Caco-2 (cell line): ENCODE results near the gene FLRT3. TPM values are rescaled to one million over a fixed set of nuclear protein-coding genes. Genes with fewer than 3 reads are reported as not detected.

Experiments used
- BruUV-seq: library from RNA; stranded (reverse); fragments of 400-500 nt; replicated peaks from 2 replicates; lab custom pipeline; 2021; lab: Mats Ljungman, UMichigan
- CTCF ChIA-PET: fragments of 300-600 bp; sonication (Branson Sonifier 250); formaldehyde crosslinking; loops from one replicate; lab custom pipeline; 2022; ENCODE audit warnings: antibody characterized with exemption; lab: Charles Lee
- POLR2A ChIA-PET: fragments of 300-600 bp; sonication (Branson Sonifier 250); formaldehyde crosslinking; loops from one replicate; lab custom pipeline; 2022; ENCODE audit warnings: antibody characterized with exemption; lab: Charles Lee
- DNase-seq, 2 experiments: peaks; one replicate each; pipeline versions ENCODE4 v3.0.0 to v3.0.0-alpha.2; 2020 to 2022
- H3K27me3 ChIP-seq: replicated peaks from 2 replicates; pipeline ENCODE4 v1.6.0; 2011; ENCODE audit warnings: low read length; ENCODE audit not compliant: control insufficient read depth, insufficient read depth
- H3K36me3 ChIP-seq: 2 replicates; pipeline ENCODE4 v1.5.1; 2011; ENCODE audit warnings: low read length; ENCODE audit not compliant: control insufficient read depth, insufficient read depth
- H3K4me1 ChIP-seq: fragments of 250-450 bp; sonication (Bioruptor Pico); 2 replicates; pipeline ENCODE4 v1.5.1; 2020; ENCODE audit warnings: mild to moderate bottlenecking
- H3K4me3 ChIP-seq: 2 replicates; pipeline ENCODE4 v1.5.1; 2011; ENCODE audit warnings: low read depth, mild to moderate bottlenecking, control low read depth, low read length
- H3K9me3 ChIP-seq: fragments of 250-450 bp; sonication (Bioruptor Pico); 2 replicates; pipeline ENCODE4 v1.5.1; 2020; ENCODE audit warnings: mild to moderate bottlenecking, moderate library complexity
- H3K27ac Mint-ChIP-seq: one replicate; pipeline ENCODE4 v1.8.0; 2022; ENCODE audit warnings: mixed read lengths; ENCODE audit not compliant: unreplicated experiment
- H3K27me3 Mint-ChIP-seq: one replicate; pipeline ENCODE4 v1.8.0; 2022; ENCODE audit warnings: mixed read lengths; ENCODE audit not compliant: insufficient read depth, unreplicated experiment
- H3K36me3 Mint-ChIP-seq: one replicate; pipeline ENCODE4 v1.8.0; 2022; ENCODE audit warnings: mild to moderate bottlenecking, mixed read lengths; ENCODE audit not compliant: insufficient read depth, unreplicated experiment
- H3K4me1 Mint-ChIP-seq: one replicate; pipeline ENCODE4 v1.8.0; 2022; ENCODE audit warnings: low read depth, mixed read lengths; ENCODE audit not compliant: unreplicated experiment
- H3K4me3 Mint-ChIP-seq: one replicate; pipeline ENCODE4 v1.8.0; 2022; ENCODE audit warnings: mild to moderate bottlenecking, moderate library complexity, mixed read lengths; ENCODE audit not compliant: unreplicated experiment
- H3K9me3 Mint-ChIP-seq: one replicate; pipeline ENCODE4 v1.8.0; 2022; ENCODE audit warnings: mixed read lengths; ENCODE audit not compliant: unreplicated experiment
- CTCF ChIP-seq, 2 experiments: fragments of 200-600 bp in 1 of 2; IDR thresholded peaks; 1 replicate in 1 of 2; 2 replicates in 1 of 2; pipeline versions ENCODE4 v1.5.1 to v1.8.0; 2011 to 2022; ENCODE audit warnings: antibody characterized with exemption in 1 of 2, control low read depth in 1 of 2, inconsistent platforms in 1 of 2, low read depth in 1 of 2, low read length in 1 of 2, mild to moderate bottlenecking in 1 of 2, moderate library complexity in 1 of 2; ENCODE audit not compliant: insufficient read depth in 1 of 2, severe bottlenecking in 1 of 2, unreplicated experiment in 1 of 2
- intact Hi-C: fragments of 100-400 bp; cut with micrococcal nuclease; formaldehyde crosslinking; loops from one replicate; pipeline ENCODE4 v1.10.0; 2022; ENCODE audit not compliant: unreplicated experiment
- total RNA-seq: library from RNA; stranded (reverse); gene quantifications from 2 replicates; pipeline ENCODE4 v1.2.3, GENCODE V29; 2022

Gene FLRT3
- total RNA-seq, 1 experiment from 2014 or later, result 107 TPM

GRCh38 chr20:14303651-14304050, 33.8 kb downstream of the FLRT3 start:
- Histone ChIP-seq H3K36me3 (no peaks in the 10 kb centered on the region), H3K27me3 (no peaks in the 10 kb centered on the region; the same call in 1 of the 2 replicates), H3K4me1 (no peaks in the 10 kb centered on the region), H3K9me3 (no peaks in the 10 kb centered on the region; the same call in 1 of the 2 replicates), H3K4me3 (no peak overlapping the region)
- Mint-ChIP-seq H3K4me1 (no peaks in the 10 kb centered on the region), H3K27me3 (no peaks in the 10 kb centered on the region), H3K27ac (no peak overlapping the region), H3K9me3 (no peaks in the 10 kb centered on the region), H3K36me3 (no peaks in the 10 kb centered on the region), H3K4me3 (no peak overlapping the region)
- POLR2A ChIA-PET, result no interaction called here
- CTCF ChIA-PET, result no interaction called here
- intact Hi-C loops, result no loop called here
- DNase-seq, result no peak
- TF ChIP-seq CTCF (IDR thresholded peaks at IDR 0.05; ENCODE audit: insufficient read depth in 1 of 2, low read depth in 1 of 2, low read length in 1 of 2, severe bottlenecking in 1 of 2, unreplicated experiment in 1 of 2), result no peak
- no TSS peak for BruUV-seq

GRCh38 chr20:14303106-14303505, 34.3 kb downstream of the FLRT3 start:
- H3K27me3 Mint-ChIP-seq, result no peaks in the 10 kb centered on the region
- BruUV-seq, result no TSS peak
- H3K27me3 ChIP-seq, result no peaks in the 10 kb centered on the region; the same call in 1 of the 2 replicates
- no peaks in the 10 kb centered on the region for H3K36me3 ChIP-seq
- H3K4me1 ChIP-seq, result no peaks in the 10 kb centered on the region
- TF ChIP-seq CTCF (IDR thresholded peaks at IDR 0.05; ENCODE audit: insufficient read depth in 1 of 2, low read depth in 1 of 2, low read length in 1 of 2, severe bottlenecking in 1 of 2, unreplicated experiment in 1 of 2), result no peak
- no peaks in the 10 kb centered on the region for H3K36me3 Mint-ChIP-seq
- intact Hi-C loops, result no loop called here
- no peak overlapping the region for H3K4me3 ChIP-seq
- ChIA-PET CTCF (no interaction called here), POLR2A (no interaction called here)
- H3K4me3 Mint-ChIP-seq, result no peak overlapping the region
- H3K27ac Mint-ChIP-seq, result no peak overlapping the region
- DNase-seq, result no peak
- no peaks in the 10 kb centered on the region for H3K4me1 Mint-ChIP-seq
- no peaks in the 10 kb centered on the region; the same call in 1 of the 2 replicates for H3K9me3 ChIP-seq
- H3K9me3 Mint-ChIP-seq, result no peaks in the 10 kb centered on the region

GRCh38 chr20:14299831-14300230, 37.6 kb downstream of the FLRT3 start:
- DNase-seq, result no peak
- no peak overlapping the region for H3K4me3 Mint-ChIP-seq
- no peak overlapping the region for H3K27ac Mint-ChIP-seq
- no peaks in the 10 kb centered on the region for H3K4me1 Mint-ChIP-seq
- no peaks in the 10 kb centered on the region; the same call in 1 of the 2 replicates for H3K9me3 ChIP-seq
- H3K4me1 ChIP-seq, result no peaks in the 10 kb centered on the region
- POLR2A ChIA-PET, result no interaction called here
- intact Hi-C loops, result no loop called here
- no peaks in the 10 kb centered on the region for H3K27me3 Mint-ChIP-seq
- no peaks in the 10 kb centered on the region; the same call in 1 of the 2 replicates for H3K27me3 ChIP-seq
- H3K36me3 Mint-ChIP-seq, result no peaks in the 10 kb centered on the region
- H3K4me3 ChIP-seq, result no peak overlapping the region
- no peaks in the 10 kb centered on the region for H3K36me3 ChIP-seq
- H3K9me3 Mint-ChIP-seq, result no peaks in the 10 kb centered on the region
- no TSS peak for BruUV-seq
- TF ChIP-seq CTCF (IDR thresholded peaks at IDR 0.05; ENCODE audit: insufficient read depth in 1 of 2, low read depth in 1 of 2, low read length in 1 of 2, severe bottlenecking in 1 of 2, unreplicated experiment in 1 of 2), result no peak
- CTCF ChIA-PET, result no interaction called here
